AG09309 (cell line): ENCODE results near the gene PDZRN4.

ENCODE experiments used
- DNase-seq: peaks from one replicate; pipeline ENCODE4 v3.0.0-alpha.2; 2010; ENCODE audit warnings: low read depth
- H3K4me3 ChIP-seq: 2 replicates; pipeline ENCODE4 v1.5.1; 2011; ENCODE audit warnings: mild to moderate bottlenecking, low read depth, low read length, moderate library complexity; ENCODE audit not compliant: control insufficient read depth
- CTCF ChIP-seq: IDR thresholded peaks from 2 replicates; pipeline ENCODE4 v1.5.1; 2011; ENCODE audit warnings: mild to moderate bottlenecking, low read depth, low read length, inconsistent platforms; ENCODE audit not compliant: insufficient read depth, control insufficient read depth; ENCODE audit errors: missing control alignments

PDZRN4 gene

GRCh38 chr12:41504976-41505375, 316.9 kb downstream of the PDZRN4 start:
- TF ChIP-seq CTCF: no peak
- DNase-seq: no peak

GRCh38 chr12:41507286-41507685, 319.2 kb downstream of the PDZRN4 start:
- DNase-seq: no peak
- no peak for TF ChIP-seq CTCF
- H3K4me3 ChIP-seq: no peak overlapping the region

More at GRCh38 chr12:41504976-41505375, 316.9 kb downstream of the PDZRN4 start:
- H3K4me3 ChIP-seq: no peak overlapping the region

- TF ChIP-seq CTCF: no peak
- no peak for DNase-seq
- H3K4me3 ChIP-seq: no peak overlapping the region
Measured at GRCh38 chr12:41509271-41510055, 321.3 kb downstream of the PDZRN4 start.

GRCh38 chr12:41510470-41510869, 322.4 kb downstream of the PDZRN4 start:
- DNase-seq: no peak
- H3K4me3 ChIP-seq: no peak overlapping the region
- no peak for TF ChIP-seq CTCF

- no peak overlapping the region for H3K4me3 ChIP-seq
- no peak for DNase-seq
- no peak for TF ChIP-seq CTCF
Measured at GRCh38 chr12:41511247-41511646, 323.1 kb downstream of the PDZRN4 start.

GRCh38 chr12:41512497-41512896, 324.4 kb downstream of the PDZRN4 start:
- DNase-seq: no peak
- no peak for TF ChIP-seq CTCF
- no peak overlapping the region for H3K4me3 ChIP-seq
